SK-N-MC (cell line): ENCODE results near the gene SAA1.

Source experiments
- EZH2 ChIP-seq: fragments of 200-600 bp; sonication (generic); IDR thresholded peaks from one replicate; pipeline ENCODE4 v1.6.1; 2017; ENCODE audit warnings: antibody characterized with exemption
- FOXP2 ChIP-seq: optimal IDR thresholded peaks from 2 replicates; pipeline ENCODE3; 2011; ENCODE audit warnings: mild to moderate bottlenecking, moderate library complexity; ENCODE audit not compliant: insufficient read depth; ENCODE audit errors: extremely low read length, control extremely low read depth
- POLR2AphosphoS5 ChIP-seq: IDR thresholded peaks from 2 replicates; pipeline ENCODE4 v1.6.1; 2012; ENCODE audit warnings: mild to moderate bottlenecking, low read depth, low read length, borderline replicate concordance

DNA sequence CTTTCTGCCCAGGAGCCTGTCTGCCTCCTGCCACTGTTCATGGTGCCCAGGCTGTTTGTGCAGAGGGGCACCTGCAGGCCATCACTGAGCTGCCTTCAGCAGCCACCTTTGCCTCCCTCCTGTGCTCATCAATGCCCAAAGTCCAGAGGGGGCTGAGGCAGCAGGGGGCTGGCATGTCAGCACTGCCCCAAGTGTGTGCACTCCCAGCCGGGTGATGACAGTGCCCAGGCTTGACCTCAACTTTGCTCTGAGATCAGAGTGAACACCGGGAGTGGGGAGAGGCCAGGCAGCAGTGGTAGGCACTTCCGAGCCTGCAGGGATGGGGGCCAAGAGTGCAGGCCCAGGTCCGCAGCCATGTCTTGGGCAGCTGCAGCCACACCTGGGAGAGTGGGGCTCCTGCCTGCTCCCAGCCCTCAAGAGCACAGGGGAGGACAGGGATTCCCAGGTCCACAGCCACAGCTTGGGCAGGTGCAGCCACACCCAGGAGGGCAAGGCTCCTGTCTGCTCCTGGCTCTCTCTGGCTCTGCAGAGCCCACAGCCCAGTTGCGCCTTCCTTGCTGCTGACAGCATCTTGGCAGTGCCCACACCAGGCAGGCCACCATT is 44.7 kb upstream of the SAA1 start:
- TF ChIP-seq POLR2AphosphoS5 (no peak), EZH2 (no peak), FOXP2 (no peak)
